Psoas muscle (tissue), 8 donors: Measurements from ENCODE around the gene ZNF280D. TPM values are rescaled to one million over a fixed set of nuclear protein-coding genes. Genes with fewer than 3 reads are reported as not detected.

Experiments
- ATAC-seq, 4 donors: fragments of 200-7000 bp; cut with Tn5 transposase; one replicate each; pipeline ENCODE4 v1.9.1; 2020; ENCODE audit warnings: moderate library complexity in 3 of 4, mild to moderate bottlenecking in 2 of 4
- DNase-seq, 2 donors: peaks; one replicate each; pipeline ENCODE4 v3.0.0-alpha.2; 2020
- H3K27ac ChIP-seq: fragments of 200-600 bp; one replicate; pipeline ENCODE4 v1.8.0; 2022
- H3K27me3 ChIP-seq, 3 donors: fragments of 200-600 bp in 1 of 3; one replicate each; pipeline versions ENCODE4 v1.6.1 to v1.8.0; 2013 to 2022; ENCODE audit warnings: low read length in 2 of 3, mild to moderate bottlenecking in 2 of 3, moderate library complexity in 1 of 3; ENCODE audit not compliant: insufficient read depth in 3 of 3
- H3K36me3 ChIP-seq, 2 donors: fragments of 200-600 bp in 1 of 2; one replicate each; pipeline versions ENCODE4 v1.6.1 to v1.8.0; 2013 to 2022; ENCODE audit warnings: low read depth in 1 of 2, mild to moderate bottlenecking in 1 of 2, moderate library complexity in 1 of 2; ENCODE audit not compliant: insufficient read depth in 1 of 2
- H3K4me1 ChIP-seq: fragments of 200-600 bp; one replicate; pipeline ENCODE4 v1.8.0; 2022
- H3K4me3 ChIP-seq: fragments of 200-600 bp; one replicate; pipeline ENCODE4 v1.8.0; 2022; ENCODE audit warnings: mild to moderate bottlenecking
- H3K9me3 ChIP-seq: fragments of 200-600 bp; one replicate; pipeline ENCODE4 v1.8.0; 2022
- CTCF ChIP-seq: fragments of 200-600 bp; IDR thresholded peaks from one replicate; pipeline ENCODE4 v1.8.0; 2022; ENCODE audit warnings: antibody characterized with exemption
- whole genome bisulfite sequencing, 3 donors: extraction: QIAGEN DNeasy Blood & Tissue Kit; methylation state at CpG; one replicate each; pipeline versions ENCODE4 v1.1.6 to v1.1.7; 2013; 5-methylcytosine and 5-hydroxymethylcytosine counted together
- intact Hi-C, 2 donors: fragments of 100-400 bp; cut with DNase I; formaldehyde crosslinking; loops; one replicate each; pipeline versions ENCODE4 v1.11.0 to v1.14.2; 2022
- polyA plus RNA-seq, 3 donors: library from polyadenylated mRNA; stranded (reverse); fragments of 200-250 nt; gene quantifications; one replicate each; pipeline ENCODE4 v1.2.3, GENCODE V29; 2013
- total RNA-seq, 4 donors: library from RNA; stranded (reverse); fragmentation: NEBNext Ultra II Directional in 2 of 4; extraction: Animal tissue kit (Norgen Biotek cat#: 25700) in 2 of 4; gene quantifications; one replicate each; pipeline versions ENCODE4 v1.2.1 to v1.2.4, GENCODE V29; 2021 to 2023
- donor health status: healthy with polysubstance abuse.
- donor health status: DM: no; HTN: no; CAD: no; lungs with moderate emphysema.
- donor health status: Bipolar disorder and iron deficiency.
- donor health status: healthy.
- donor health status: DM: yes; HTN: yes; CAD: no.
- donor health status: DM: no; HTN: no; CAD: no.
- donor health status: DM: no; HTN: no; CAD: no.
- donor health status: DM: yes; HTN: yes; CAD: no.

ZNF280D gene
- total and polyA plus RNA-seq, 7 donors = 5.3 to 25.3 (median 20.8) TPM

DNA sequence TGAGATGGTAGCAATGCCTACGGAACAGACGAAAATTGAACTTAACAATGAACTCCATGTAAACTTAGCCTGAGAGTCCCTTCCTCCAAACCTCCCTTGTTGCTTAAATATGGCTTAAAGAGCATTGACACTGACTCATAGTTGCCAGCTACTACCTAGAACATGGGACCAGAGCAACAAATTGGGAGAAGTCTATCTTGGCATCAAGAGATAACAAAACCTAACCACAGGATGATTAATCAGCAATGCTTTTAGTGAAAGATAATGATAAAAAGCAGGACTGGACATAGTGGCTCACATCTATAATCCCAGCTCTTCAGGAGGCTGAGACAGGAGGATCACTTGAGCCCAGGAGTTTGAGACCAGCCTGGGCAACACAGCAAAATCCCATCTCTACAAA is 150.5 kb downstream of the ZNF280D start:
- Histone ChIP-seq H3K9me3 (peaks cover 15% of the 10 kb centered on the region), H3K36me3 (no peaks in the 10 kb centered on the region), H3K27ac (no peak overlapping the region), H3K4me1 (no peaks in the 10 kb centered on the region), H3K4me3 (no peak overlapping the region), H3K27me3 (no peaks in the 10 kb centered on the region)
- 92 to 96% (median 95%) methylated on average over 2 of the region's 2 CpGs for WGBS, 3 donors
- ATAC-seq (no peak), DNase-seq (no peak)
- intact Hi-C loops = no loop called here
- no peak for TF ChIP-seq CTCF

Other genes starting within 250 kb of the ZNF280D start
- gene TCF12, start 185.1 kb upstream of the ZNF280D start, total RNA-seq = 10 to 100 TPM; 30.5 to 53.1 (median 44.8) TPM
- 10 to 100 TPM; 10.5 to 20.0 (median 10.7) TPM for gene TCF12, start 185.1 kb upstream of the ZNF280D start, polyA plus RNA-seq